ENCODE results near the gene UBFD1. TPM values are rescaled to one million over a fixed set of nuclear protein-coding genes. Genes with fewer than 3 reads are reported as not detected.
"Not testable (repeated sequence)": the region's sequence is repeated elsewhere in the genome, so short reads cannot be mapped to it uniquely, and the experiment has no call there.

The UBFD1 gene, protein sequence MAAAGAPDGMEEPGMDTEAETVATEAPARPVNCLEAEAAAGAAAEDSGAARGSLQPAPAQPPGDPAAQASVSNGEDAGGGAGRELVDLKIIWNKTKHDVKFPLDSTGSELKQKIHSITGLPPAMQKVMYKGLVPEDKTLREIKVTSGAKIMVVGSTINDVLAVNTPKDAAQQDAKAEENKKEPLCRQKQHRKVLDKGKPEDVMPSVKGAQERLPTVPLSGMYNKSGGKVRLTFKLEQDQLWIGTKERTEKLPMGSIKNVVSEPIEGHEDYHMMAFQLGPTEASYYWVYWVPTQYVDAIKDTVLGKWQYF
- total RNA-seq = 64.9 TPM

DNA sequence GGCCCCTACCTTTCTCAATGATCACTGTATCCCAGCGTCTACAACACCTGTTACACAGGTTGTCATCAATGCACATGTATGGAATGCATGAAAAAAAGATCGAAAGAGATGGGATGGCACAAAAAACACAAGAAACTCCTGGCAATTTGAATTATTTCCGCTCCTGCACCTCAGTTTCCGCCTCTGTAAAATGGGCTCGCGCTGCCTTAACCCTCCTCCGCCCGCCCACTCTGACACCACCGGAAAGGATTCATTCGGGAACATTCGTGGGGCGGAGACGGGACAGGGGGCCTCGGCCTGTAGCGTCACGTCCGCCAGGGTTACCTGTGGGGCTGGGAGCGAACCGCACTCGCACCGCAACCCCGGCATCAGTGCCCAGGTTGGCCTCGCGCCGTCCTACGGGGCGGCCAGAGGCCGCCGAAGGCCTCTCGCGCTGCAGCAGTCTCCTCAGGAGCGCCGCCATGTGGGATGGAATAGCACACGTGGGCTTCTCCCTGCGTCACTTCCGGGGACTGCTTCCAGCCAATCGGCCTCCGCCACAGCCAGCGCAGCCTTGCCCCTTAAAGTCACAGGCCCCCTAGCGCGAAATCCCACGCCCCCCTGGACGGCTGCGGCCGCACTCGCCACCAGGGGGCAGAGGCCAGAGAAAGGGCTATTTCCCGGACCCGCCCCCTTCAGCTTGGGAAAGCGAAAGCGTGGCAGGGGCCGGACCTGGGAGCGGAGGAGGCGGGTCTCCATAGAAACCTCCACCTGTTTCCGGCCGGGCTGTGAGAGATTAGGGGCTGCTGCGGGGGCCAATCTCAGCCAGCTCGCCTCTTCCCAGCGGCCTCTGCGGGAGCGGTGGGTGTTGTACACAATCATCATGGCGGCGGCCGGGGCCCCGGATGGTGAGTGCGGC, at the start of gene UBFD1, which contains the start of gene EARS2:
Gene UBFD1 (plus strand): TSS at position 847 of the 898 bp plus-strand sequence. CDS start 16 bp downstream, at position 863.
Gene EARS2 (minus strand): TSS at position 470 of the 898 bp plus-strand sequence. CDS start 7 bp downstream, at position 463.
- DNase-seq (ENCODE audit: low spot score) = peak; percentile 98

DNA sequence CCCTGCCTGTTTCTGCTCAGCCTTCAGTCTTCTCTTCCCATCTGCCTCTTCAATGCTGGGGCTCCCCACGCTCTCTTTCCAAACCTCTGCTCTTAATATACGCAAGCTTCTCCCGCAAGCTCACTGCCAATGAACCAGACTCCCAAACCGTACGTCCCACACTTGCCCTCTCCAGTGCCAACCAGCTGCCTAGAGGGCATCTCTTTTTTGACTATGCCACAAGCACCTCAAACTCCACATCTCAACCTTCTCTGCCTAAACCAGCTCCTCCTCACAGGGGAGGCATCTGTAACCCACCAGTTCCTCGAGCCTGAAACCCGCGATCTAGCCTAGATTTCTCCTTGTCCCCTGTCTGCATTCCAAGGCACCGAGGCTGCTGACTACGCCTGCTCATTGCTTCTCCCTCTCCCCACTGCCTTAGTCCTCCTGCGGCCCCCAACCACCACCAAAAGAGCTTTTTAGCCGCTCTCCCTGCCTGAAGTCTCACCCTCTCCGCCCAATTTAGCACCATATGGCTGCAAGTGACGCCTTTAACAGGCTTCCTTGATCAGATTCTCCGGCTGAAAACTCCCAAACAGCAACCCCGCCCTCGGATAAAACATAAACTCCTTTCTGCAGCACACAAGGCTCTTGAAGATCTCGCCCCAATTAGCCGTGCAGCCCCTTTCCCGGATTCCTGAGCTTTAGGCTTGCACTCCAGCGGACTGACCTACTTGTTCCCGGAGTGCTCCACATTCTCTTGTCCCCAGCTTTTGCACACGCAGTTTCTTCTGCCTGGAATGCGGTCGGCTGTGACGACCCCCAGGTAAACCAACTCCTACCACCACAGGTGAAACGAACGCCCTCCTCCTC, 48.7 kb upstream of the UBFD1 start:
- DNase-seq (ENCODE audit: low spot score) = no peak

DNA sequence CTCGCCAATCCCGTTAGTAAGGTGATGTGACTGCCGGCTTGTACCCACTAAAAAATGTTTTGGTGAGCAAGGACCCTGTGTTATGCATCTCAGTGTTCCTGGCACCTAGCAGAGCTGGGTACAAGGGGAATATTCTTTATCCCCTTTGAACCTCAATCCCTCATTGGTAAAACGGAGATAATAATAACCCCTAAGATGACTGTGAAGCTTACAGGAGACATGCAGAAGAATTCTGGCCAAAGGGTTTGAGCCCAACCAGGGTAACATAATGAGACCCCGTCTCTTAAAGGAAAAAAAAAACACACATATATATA, 48.1 kb upstream of the UBFD1 start:
- no peak for DNase-seq (ENCODE audit: low spot score)

DNA sequence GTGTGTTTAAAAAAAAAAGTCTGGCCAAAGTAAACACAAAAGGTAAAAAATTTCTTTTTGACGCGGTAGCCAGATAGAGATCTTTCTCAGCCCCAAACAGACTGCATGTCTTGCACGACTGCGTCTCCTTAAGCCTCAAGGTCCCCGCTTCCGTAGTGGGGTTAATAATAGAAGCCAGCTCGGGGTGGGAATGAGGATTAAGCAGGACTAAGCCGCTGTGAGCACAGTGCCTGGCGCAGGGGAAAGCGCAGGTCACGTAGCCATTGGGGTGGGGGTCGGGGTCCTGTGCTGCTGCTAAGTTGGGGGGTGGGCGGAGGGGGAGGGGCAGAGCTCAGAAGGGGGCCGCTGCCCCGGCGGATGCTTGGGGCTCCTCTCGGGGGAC, 47.8 kb upstream of the UBFD1 start:
- DNase-seq (ENCODE audit: low spot score) = no peak

DNA sequence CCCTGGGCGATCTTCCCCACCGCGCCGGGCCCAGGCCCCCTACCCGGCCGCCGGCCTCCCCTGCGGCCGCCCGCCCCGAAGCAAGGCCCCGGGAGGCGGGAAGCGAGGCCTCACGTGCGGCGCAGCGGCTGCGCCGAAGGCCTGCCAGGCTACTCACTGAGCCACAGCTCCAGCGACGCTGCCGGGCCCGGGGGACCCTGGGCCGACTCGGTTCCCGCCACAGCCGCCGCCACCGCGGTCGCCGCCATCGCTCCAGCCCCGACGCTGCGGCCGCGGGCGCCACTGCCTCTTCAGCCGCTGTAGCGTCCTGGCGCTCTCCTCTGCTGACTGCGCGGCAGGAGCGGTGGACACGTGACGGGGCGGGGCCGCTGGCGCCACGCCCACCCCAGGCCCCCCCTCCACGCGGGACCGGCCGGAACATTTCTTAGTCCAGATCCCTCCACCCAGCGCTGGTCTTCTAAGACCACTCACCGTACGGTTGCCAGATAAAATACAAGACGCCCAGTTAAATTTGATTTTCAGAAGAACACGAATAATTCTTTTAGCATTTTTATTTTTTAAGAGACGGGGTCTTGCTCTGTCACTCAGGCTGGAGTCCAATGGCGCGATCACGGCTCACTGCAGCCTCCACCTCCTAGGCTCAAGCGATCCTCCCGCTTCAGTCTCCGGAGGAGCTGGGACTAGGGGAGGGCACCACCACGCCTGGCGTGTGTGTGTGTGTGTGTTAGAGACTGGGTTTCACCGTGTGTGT, 47.2 kb upstream of the UBFD1 start, which contains the start of gene GGA2:
Gene GGA2 (minus strand): TSS at position 331 of the 751 bp plus-strand sequence. CDS start 83 bp downstream, at position 248.
- peak; percentile 84 for DNase-seq (ENCODE audit: low spot score)

DNA sequence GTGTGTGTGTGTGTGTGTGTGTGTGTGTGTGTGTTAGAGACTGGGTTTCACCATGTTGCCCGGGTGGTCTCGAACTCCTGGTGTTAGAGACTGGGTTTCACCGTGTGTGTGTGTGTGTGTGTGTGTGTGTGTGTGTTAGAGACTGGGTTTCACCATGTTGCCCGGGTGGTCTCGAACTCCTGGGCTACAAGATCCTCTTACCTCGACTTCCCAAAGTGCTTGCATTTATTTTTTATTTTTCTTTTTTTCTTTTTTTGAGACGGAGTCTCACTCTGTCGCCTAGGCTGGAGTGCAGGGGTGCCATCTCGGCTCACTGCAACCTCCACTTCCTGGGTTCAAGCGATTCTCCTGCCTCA, 46.6 kb upstream of the UBFD1 start:
- DNase-seq (ENCODE audit: low spot score) = not testable (repeated sequence)

DNA sequence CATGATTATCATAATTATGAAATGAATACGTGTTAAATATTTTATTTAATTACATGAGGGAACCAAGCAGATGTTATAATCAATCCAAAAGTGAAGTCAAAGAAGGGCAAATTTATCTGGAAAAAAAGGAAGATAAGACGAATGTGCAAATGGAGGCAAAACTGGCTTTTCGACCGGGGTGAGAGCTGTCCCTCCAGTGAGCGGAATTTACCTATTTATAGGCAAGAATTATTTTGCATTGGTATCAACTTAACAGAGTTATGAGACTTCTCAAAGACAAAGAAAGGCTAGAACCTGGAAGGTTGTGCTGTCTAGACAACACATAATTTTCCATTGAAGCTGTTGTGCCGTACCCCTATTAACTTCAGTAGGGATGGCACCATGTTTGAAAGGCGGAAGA, 45.8 kb upstream of the UBFD1 start:
- no peak for DNase-seq (ENCODE audit: low spot score)

DNA sequence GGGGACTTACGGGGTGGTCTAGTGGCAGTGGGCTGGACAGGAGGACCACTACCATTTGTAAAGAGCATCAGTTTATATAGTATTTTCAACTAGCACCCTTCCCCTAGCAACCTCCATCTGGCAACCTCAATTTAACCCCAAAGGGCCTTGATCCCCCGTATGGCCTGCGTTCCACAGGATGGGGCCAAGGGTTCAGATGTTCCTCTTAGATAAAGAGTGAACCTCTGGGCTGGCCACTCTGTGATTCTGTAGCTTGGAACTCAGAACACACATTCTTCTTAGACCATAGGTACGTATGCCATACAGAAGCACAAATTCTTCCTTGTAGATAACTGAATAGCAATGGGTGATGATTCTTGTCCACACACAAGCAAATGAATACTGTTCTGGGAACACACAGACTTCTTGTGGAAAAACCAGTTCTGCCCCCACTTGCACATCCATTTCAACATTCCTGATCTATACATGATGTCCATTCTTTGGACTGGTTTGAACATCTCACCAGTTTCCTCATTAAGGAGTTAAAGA, 45.3 kb upstream of the UBFD1 start:
- DNase-seq (ENCODE audit: low spot score) = no peak

DNA sequence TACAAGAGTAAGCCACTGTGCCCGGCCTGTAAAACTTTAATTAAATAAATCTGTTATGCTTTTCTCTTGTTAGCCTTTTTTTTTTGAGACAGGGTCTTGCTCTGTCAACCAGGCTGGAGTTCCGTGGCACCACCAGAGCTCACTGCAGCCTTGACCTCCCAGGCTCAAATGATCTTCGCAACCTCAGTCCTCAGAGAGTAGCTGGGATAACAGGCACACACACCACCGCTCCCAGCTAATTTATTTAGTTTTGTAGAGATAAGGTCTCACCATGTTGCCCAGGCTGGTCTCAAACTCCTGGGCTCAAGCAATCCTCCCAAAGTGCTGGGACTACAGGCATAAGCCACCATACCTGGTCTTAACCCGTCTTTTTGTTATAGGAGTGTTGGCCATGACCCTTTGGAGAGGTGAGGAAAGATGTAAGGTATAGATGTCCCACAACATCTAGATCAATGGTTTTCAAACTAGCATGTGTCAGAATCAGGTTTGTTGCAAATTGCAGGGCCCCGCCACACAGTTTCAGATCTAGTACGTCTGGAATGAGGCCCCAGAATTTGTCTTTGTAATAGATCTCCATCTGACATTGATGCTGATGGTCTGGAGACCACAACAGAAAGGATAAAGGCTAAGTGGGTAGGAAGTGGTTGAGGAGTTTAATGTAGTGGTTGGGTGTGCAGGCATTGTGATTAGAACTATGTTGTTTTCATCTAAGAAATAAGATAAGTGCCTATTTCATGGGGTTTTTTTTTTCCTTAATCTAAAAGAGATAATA, 43.0 kb upstream of the UBFD1 start:
- no peak for DNase-seq (ENCODE audit: low spot score)

DNA sequence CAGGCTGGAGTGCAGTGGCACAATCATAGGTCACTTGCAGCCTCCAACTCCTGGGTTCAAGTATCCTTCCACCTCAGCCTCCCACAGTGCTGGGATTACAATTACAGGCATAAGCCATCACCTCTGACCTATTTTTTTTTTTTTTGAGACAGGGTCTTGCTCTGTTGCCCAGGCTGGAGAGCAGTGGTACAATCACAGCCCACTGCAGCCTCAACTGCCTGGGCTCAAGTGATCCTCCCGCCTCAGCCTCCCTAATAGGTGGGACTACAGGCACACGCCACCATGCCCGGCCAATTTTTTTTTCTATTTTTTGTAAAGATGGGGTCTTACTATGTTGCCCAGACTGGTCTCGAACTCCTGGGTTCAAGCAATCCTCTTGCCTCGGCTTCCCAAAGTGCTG, 41.6 kb upstream of the UBFD1 start:
- no peak for DNase-seq (ENCODE audit: low spot score)

DNA sequence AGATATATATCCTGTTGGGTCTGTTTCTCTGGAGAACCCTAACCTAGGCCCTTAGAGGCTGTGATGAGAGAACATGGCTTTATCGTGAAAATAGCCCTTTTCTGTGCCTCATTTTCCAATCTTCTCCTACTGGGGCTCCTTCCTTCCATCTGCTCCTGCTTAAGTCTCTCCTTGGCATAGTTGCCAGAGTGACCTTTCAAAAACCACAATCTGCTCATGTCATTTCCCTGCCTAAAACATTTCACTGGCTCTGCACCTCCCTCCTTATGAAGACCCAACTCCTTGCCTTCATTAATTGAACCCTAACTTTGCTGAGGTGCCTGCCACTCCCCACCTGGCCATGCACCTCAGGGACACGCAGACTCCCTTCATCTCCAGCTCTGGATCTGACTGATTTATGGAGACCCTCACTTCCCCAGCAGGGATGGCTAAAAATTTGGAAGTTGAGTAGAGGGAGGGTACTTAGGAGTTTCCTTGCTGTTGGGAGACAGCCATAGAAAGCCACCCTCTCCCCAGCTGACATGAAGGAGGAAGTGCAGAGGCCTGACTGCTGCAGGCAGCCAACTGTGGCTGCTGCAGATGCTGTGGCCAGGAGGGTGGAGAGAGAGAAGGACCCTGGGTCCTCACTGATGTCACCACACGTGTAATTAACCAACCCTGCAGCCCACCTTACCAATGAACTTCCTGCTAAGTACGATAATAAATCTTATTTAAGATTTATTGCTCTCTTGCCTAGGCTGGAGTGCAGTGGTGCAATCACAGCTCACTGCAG, 41.0 kb upstream of the UBFD1 start:
- DNase-seq (ENCODE audit: low spot score) = no peak

DNA sequence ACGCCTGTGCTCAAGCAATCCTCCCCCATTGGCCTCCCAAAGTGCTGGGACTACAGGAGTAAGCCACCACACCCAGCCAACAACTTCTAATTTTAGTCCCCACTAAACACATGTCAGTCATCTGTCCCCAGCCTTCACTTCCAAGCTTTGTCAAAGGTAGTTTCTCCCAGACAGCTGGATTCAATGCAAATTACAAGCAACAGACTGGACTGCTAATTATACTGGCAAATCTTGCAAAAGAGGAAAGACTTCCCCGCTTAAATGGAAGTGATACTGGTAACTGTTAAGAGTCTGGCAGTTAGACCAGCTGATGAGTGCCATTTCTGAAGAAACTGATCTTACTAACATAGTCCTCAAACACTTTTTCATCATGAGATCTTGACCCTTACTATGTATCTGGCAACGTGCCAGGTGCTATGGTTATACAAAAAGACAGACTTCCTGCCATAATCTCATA, 39.1 kb upstream of the UBFD1 start:
- DNase-seq (ENCODE audit: low spot score) = no peak

DNA sequence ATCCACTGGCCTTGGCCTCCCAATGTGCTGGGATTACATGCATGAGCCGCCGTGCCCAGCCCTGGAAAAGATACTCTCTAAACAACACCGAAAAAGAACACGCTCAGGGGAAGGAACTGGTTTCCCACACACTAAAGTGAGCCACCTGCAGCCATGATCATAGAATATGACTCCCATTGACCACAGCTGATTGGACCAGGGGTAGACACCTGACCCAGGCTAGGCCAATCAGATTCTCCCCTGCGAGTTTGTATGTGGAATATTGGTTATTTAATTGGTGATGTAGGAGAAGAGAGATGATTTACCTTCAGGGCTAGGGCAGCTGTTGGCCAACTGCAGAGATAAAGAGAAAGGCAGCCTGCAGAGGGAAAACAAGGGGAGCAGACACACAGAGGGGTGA, 38.2 kb upstream of the UBFD1 start:
- no peak for DNase-seq (ENCODE audit: low spot score)

DNA sequence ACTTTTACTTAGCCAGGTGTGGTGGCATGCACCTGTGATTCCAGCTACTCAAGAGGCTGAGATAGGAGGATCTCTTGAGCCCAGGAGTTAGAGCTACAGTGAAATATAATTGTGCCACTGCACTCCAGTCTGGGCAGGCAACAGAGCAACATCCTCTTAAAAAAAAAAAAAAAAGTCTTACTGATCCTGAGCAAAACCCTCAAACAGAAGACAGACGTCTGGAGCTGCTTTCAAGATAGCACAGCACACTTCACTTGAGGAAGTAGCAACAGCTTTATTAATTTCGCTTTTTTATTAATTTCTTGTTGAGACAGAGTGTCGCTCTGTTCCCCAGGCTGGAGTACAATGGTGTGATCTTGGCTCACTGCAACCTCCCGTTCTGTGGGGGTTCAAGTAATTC, 37.0 kb upstream of the UBFD1 start:
- no peak for DNase-seq (ENCODE audit: low spot score)

DNA sequence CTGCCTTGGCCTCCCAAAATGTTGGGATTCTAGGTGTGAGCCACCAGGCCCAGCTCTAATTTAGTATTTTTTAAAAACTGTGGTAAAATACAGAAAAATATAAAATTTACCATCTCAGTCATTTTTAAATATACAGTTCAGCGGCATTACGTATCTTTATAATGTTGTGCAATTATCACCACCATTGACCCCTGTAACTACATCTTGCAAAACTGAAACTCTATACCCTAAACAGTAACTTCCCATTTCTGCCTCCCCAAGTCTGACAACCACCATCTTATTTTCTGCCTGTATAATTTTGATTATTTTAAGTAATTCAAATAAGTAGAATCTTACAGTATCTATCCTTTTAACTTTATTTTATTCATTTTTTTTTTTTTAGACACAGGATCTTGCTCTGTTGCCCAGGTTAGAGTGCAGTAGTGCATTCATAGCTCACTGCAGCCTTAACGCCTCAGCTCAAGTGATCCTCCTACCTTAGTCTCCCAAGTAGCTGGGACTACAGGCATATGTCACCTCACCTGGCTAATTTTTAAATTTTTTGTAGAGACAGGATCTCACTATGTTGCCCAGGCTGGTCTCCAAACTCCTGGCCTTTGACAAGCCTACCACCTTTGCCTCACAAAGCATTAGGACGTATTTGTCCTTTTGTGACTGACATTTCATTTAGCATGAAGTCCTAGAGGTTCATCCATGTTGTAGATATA, 36.3 kb upstream of the UBFD1 start:
- DNase-seq (ENCODE audit: low spot score) = no peak

DNA sequence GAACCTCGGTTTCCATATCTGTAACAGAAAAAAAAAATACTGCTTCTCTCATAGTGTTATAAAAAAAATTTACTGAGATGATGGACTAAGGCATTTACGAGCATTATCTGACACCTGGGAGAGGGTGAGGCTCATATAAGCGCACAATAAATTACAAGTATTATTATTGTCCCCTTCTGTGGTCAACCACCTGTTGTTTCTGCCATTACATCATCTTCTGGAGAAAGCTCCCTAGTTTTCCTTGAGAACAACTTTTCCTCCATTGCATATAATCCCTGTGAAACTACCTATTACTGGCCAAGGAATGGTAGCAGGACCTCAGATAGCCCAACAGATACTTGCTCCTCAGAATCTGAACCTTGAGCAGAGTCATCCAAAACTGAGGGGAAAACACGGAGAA, 35.6 kb upstream of the UBFD1 start:
- no peak for DNase-seq (ENCODE audit: low spot score)

DNA sequence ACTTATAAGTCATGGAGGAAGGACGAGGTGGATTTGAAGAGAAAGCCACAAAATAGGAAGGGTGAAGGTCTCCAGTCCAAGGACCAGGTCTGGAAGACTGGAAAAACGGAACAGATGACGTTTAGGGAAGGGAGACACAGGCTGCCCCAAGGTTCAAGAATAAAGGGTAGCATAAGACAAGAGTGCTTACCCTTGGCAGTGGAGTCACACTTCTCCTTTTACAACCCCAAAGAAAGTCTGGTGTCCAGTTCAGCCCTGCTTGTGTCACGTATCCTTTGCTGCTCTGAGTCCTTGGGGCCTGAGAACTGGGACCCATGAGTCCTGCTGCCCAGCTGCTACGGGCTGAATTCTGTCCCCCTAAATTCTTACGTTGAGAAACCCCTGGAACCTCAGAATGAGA, 34.2 kb upstream of the UBFD1 start:
- no peak for DNase-seq (ENCODE audit: low spot score)

DNA sequence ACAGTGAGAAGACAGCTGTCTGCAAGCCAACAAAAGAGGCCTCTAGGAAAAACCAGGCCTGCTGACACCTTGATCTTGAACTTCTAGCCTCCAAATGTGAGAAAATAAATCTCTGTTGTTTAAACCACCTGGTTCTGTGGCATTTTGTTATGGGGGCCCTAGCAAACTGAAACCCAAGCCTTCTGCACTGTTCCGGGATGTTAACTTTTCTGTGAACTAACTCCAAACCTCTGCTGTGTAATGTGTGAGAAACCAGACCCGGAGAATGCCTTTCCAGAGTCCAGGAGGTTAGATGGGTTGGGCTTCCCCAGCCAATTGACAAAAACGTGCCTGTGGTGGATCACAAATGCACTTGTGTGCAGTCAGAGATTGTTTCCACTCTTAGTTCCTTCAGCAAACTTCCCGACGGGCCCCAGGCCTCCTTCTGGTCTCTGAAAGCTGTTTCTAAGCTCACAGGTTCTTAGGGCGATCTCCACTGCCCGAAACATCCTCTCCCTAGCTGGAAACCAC, 33.6 kb upstream of the UBFD1 start:
- no peak for DNase-seq (ENCODE audit: low spot score)

DNA sequence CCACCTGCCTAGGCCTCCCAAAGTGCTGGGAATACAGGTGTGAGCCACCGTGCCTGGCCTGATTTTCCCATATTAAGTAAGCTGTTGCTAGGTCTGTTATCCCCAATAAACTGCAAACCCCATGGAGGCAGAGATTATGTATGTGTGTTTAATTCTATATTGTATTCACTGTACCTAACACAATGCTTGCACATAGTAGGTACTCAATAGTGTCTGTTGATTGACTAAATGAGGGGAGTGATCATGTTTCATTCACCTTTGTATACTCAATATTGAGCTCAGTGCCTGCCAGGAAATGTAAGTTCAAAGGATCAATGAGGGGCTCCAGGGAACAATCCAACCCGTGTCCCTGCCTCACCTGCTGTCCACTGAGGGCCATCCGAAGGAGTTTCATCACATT, 32.6 kb upstream of the UBFD1 start:
- DNase-seq (ENCODE audit: low spot score) = no peak
